ENCODE results near the gene NEURL2. TPM values are rescaled to one million over a fixed set of nuclear protein-coding genes. Genes with fewer than 3 reads are reported as not detected.

NEURL2 gene
- total and polyA plus RNA-seq, 10 donors, result 2.7 to 19.4 (median 5.5) TPM

DNA sequence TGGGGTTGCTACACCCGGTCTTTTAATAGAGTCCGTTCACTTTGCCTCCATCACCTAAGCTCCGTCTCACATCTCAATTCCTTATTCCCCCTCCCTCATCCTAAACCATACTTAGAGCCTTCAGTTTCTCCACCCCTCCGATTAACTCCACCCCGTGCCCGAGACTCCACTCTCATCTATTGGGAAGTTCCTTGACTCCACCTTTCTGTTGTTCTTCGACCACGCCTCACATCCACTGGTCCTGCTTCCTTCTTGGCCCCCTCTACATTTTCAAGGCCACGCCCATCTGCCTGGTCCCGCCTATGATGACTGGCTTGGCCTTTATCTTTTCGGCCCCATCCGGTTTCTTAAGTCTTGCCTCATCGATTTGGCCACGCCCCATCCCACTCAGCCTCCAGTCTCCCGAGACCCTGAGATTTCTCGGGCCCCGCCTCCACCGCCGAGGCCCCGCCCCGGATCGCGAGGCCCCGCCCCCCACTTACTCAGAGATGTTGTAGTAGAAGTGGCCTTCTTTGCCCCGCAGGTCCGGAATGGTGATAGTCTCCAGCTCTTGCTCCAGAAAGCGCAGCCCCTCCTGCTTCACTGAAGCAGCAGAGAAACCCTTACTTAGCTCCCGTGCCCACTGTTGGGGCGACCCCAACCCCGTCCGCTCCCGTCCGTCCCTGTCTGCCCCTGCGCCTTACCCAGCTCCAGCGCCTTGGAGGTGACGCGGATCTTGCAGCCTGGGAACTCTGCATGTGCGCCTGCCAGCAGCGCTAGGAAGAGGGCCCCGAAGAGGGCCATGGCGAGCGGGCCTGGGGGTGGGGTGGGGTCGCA is 19.9 kb upstream of the NEURL2 start:
- Histone ChIP-seq H3K9me3 (no peaks in the 10 kb centered on the region), H3K36me3 (peaks cover 0 to 3% (median 0%) of the 10 kb centered on the region in 6 donors), H3K4me1 (peaks cover 14 to 59% (median 34%) of the 10 kb centered on the region in 6 donors), H3K4me3 (peak overlapping the region; percentile 31 to 78 (median 46)), H3K27me3 (replicated peaks in 1 of 7) (peaks cover 0 to 36% (median 5%) of the 10 kb centered on the region in 7 donors), H3K27ac (peak overlapping the region in 7 of 8 donors; percentile 51 to 86 (median 79))
- 1 to 3% (median 2%) methylated on average over 36 to 43 of the region's 43 CpGs for WGBS, 5 donors
- intact Hi-C loops (cut with DNase I; ENCODE audit: low total_unique reads), result no loop called here
- TF ChIP-seq, protein P1, sequence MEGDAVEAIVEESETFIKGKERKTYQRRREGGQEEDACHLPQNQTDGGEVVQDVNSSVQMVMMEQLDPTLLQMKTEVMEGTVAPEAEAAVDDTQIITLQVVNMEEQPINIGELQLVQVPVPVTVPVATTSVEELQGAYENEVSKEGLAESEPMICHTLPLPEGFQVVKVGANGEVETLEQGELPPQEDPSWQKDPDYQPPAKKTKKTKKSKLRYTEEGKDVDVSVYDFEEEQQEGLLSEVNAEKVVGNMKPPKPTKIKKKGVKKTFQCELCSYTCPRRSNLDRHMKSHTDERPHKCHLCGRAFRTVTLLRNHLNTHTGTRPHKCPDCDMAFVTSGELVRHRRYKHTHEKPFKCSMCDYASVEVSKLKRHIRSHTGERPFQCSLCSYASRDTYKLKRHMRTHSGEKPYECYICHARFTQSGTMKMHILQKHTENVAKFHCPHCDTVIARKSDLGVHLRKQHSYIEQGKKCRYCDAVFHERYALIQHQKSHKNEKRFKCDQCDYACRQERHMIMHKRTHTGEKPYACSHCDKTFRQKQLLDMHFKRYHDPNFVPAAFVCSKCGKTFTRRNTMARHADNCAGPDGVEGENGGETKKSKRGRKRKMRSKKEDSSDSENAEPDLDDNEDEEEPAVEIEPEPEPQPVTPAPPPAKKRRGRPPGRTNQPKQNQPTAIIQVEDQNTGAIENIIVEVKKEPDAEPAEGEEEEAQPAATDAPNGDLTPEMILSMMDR (IDR thresholded peaks at IDR 0.05 in 8 of 11, conservative IDR thresholded peaks at IDR 0.05 in 3 of 11), result peak in 2 of 11 experiments; percentile 12 to 27
- TF ChIP-seq POLR2AphosphoS5 (IDR thresholded peaks at IDR 0.05), result peak; percentile 75 to 85 (median 76)
- no peak for TF ChIP-seq POLR2A (IDR thresholded peaks at IDR 0.05)
- peak; percentile 97 for DNase-seq

DNA sequence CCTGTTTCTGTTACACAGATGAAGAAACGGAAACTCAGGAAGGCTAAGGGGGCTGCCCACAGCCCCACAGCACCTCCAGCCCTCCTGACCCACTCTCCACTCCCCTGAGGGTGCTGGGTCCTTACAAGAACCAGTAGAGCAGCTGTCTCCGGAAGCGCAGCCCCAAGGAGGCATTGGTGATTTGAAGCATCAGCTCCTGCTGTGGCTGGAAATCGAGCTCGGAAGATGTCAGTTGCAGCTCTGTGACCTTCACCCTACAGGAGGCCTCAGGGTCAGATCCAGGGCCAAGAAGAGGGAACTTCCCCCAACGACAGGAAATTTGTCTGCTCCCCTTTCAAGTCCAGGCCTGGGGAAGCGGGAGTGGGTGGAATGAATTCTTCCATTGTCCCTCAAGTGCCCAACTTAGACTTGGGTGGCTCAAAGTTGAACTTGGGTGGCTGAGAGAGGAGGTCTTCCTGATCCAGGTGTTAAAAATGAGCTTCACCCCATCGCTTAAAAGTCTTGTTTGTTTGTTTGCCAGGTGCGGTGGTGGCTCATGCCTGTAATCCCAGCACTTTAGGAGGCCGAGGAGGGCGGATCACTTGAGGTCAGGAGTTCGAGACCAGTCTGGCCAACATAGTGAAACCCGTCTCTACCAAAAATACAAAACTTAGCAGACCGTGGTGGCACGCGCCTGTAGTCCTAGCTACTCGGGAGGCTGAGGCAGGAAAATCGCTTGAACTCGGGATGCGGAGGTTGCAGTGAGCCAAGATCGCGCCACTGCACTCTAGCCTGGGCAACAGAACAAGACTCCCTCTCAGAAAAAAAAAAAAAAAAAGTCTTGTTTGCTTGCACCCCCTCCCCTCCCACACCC is 19.0 kb upstream of the NEURL2 start:
- no peak for DNase-seq
- TF ChIP-seq POLR2A (IDR thresholded peaks at IDR 0.05), result no peak
- TF ChIP-seq POLR2AphosphoS5 (IDR thresholded peaks at IDR 0.05), result no peak
- TF ChIP-seq, protein P1 (IDR thresholded peaks at IDR 0.05 in 8 of 11, conservative IDR thresholded peaks at IDR 0.05 in 3 of 11), result no peak
- Histone ChIP-seq H3K27me3 (replicated peaks in 1 of 7) (peaks cover 0 to 31% (median 5%) of the 10 kb centered on the region in 7 donors), H3K4me1 (peaks cover 14 to 54% (median 34%) of the 10 kb centered on the region in 6 donors), H3K27ac (peak overlapping the region in 5 of 8 donors; percentile 16 to 86 (median 51)), H3K9me3 (no peaks in the 10 kb centered on the region), H3K36me3 (peaks cover 0 to 4% (median 0%) of the 10 kb centered on the region in 6 donors), H3K4me3 (peak overlapping the region in 4 of 8 donors; percentile 45 to 78 (median 48))
- intact Hi-C loops (cut with DNase I; ENCODE audit: low total_unique reads), result no loop called here
- WGBS, 5 donors, result 75 to 80% (median 77%) methylated on average over 21 to 22 of the region's 22 CpGs

DNA sequence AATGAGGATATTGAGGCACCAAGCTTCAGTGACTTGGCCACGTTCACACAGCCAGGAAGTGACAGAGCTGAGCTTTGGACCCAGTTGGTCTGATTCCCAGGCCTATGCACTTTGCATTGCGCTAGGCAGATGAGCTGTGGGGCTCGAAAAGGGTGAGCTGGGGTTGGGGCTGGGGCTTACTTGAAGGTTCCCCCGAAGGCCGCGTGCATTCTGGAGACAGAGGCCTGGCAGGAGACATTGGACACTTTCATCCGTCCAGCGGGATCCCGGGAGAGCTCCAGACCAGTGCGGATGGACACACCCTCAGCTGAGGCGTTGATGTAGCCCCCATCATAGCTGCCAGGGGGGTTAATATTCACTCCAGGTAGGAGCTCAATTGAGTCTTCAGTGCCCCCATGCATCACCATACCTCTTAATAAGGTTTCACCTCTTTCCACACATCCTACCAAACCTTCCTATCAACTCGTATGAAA is 18.4 kb upstream of the NEURL2 start:
- Histone ChIP-seq H3K4me1 (peaks cover 14 to 48% (median 34%) of the 10 kb centered on the region in 6 donors), H3K36me3 (peaks cover 0 to 7% (median 0%) of the 10 kb centered on the region in 6 donors), H3K9me3 (no peaks in the 10 kb centered on the region), H3K27me3 (replicated peaks in 1 of 7) (peaks cover 0 to 30% (median 5%) of the 10 kb centered on the region in 7 donors), H3K4me3 (peak overlapping the region in 1 of 8 donors; percentile 78), H3K27ac (peak overlapping the region in 3 of 8 donors; percentile 16 to 86 (median 79))
- TF ChIP-seq, protein P1 (IDR thresholded peaks at IDR 0.05 in 8 of 11, conservative IDR thresholded peaks at IDR 0.05 in 3 of 11), result no peak
- TF ChIP-seq POLR2A (IDR thresholded peaks at IDR 0.05) (no peak), POLR2AphosphoS5 (IDR thresholded peaks at IDR 0.05) (no peak)
- no peak for DNase-seq
- WGBS, 5 donors, result 83 to 94% (median 85%) methylated on average over 10 to 12 of the region's 12 CpGs
- intact Hi-C loops (cut with DNase I; ENCODE audit: low total_unique reads), result no loop called here

Data from spleen (tissue), 11 donors.